ENCODE measurements around the gene ERCC4. TPM values are rescaled to one million over a fixed set of nuclear protein-coding genes. Genes with fewer than 3 reads are reported as not detected.

Gene ERCC4
- total RNA-seq, 1 experiment from 2014 or later, result 10.3 TPM

DNA sequence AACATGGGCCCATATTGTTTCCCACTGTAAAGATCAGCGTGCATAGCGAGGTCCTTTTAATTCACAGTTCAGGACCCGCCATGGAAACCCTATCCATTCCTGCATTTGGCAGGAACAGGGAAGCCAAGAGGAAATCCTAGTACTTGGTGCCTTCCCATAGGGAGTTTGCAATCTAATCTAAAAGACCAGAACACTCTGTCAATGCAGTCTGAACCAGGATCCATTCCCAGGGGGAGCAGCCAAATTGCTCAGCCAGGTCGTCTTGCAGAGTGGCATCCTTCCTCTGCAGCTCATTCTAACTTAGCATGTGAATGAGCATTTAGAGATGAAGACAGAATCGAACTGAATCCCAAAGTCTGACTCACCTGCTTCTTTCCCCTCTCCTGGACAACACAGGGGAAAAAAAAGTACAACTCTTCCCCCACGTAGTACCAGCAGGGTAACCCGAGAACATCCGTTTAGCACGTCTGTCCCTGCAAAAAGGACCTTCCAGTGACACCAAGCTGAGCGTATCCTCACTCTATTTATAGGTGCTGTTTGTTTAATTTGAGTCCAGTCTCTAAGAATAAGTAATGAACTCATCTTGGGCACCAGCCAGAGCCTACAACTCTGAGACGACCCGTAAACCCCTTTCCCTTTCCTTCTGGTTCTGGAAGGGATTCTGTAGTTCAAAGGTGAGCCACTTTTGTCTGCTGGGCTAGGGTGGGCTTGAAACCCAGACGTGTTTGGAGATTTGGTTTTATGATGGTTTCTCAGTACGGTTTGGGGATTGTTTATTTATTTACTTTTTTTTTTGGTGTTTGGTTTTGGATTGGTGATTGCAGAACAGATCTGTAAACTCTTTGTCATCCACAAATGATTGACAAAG lies 74.5 kb downstream of the ERCC4 start:
- Mint-ChIP-seq H3K36me3 (ENCODE audit: insufficient read depth, unreplicated experiment) (no peaks in the 10 kb centered on the region), H3K27ac (ENCODE audit: low read depth, unreplicated experiment) (no peak overlapping the region), H3K27me3 (ENCODE audit: insufficient read depth, unreplicated experiment) (no peaks in the 10 kb centered on the region), H3K4me1 (ENCODE audit: insufficient read depth, unreplicated experiment) (peaks cover 12% of the 10 kb centered on the region), H3K9me3 (ENCODE audit: unreplicated experiment) (peaks cover 7% of the 10 kb centered on the region), H3K4me3 (ENCODE audit: unreplicated experiment) (no peak overlapping the region)
- BruUV-seq (replicated peaks), result no TSS peak
- ChIA-PET CTCF (no interaction called here), POLR2A (no interaction called here)
- intact Hi-C loops (cut with micrococcal nuclease), result no loop called here
- no peak for DNase-seq (ENCODE audit: unreplicated experiment)
- TF ChIP-seq, protein P1, sequence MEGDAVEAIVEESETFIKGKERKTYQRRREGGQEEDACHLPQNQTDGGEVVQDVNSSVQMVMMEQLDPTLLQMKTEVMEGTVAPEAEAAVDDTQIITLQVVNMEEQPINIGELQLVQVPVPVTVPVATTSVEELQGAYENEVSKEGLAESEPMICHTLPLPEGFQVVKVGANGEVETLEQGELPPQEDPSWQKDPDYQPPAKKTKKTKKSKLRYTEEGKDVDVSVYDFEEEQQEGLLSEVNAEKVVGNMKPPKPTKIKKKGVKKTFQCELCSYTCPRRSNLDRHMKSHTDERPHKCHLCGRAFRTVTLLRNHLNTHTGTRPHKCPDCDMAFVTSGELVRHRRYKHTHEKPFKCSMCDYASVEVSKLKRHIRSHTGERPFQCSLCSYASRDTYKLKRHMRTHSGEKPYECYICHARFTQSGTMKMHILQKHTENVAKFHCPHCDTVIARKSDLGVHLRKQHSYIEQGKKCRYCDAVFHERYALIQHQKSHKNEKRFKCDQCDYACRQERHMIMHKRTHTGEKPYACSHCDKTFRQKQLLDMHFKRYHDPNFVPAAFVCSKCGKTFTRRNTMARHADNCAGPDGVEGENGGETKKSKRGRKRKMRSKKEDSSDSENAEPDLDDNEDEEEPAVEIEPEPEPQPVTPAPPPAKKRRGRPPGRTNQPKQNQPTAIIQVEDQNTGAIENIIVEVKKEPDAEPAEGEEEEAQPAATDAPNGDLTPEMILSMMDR (IDR thresholded peaks at IDR 0.05; ENCODE audit: unreplicated experiment), result no peak

DNA sequence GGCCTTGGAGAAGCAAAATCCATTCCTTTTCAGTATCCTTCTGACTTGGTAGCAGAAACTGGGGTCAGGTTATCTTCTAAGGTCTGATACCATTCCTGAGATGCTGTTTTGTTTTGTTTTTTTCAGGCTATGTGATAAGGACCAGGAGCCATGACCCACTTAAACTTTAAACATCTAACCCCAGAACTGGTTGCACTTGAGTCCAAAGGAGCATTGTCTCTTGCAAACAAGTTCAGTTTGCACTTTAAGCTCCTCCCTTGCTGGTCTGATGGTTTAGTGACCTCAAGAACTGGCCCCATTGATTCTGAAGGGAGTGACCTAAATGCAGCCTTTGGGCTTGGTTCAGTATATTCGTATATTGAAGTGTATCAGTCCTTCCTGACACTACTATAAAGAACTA lies 75.2 kb downstream of the ERCC4 start:
- TF ChIP-seq, protein P1 (IDR thresholded peaks at IDR 0.05; ENCODE audit: unreplicated experiment), result no peak
- H3K4me3 Mint-ChIP-seq (ENCODE audit: unreplicated experiment), result no peak overlapping the region
- CTCF ChIA-PET, result no interaction called here
- intact Hi-C loops (cut with micrococcal nuclease), result no loop called here
- no peak for DNase-seq (ENCODE audit: unreplicated experiment)
- H3K9me3 Mint-ChIP-seq (ENCODE audit: unreplicated experiment), result peaks cover 7% of the 10 kb centered on the region
- POLR2A ChIA-PET, result no interaction called here
- no peak overlapping the region for H3K27ac Mint-ChIP-seq (ENCODE audit: low read depth, unreplicated experiment)
- no peaks in the 10 kb centered on the region for H3K36me3 Mint-ChIP-seq (ENCODE audit: insufficient read depth, unreplicated experiment)
- BruUV-seq (replicated peaks), result no TSS peak
- H3K4me1 Mint-ChIP-seq (ENCODE audit: insufficient read depth, unreplicated experiment), result peaks cover 12% of the 10 kb centered on the region
- no peaks in the 10 kb centered on the region for H3K27me3 Mint-ChIP-seq (ENCODE audit: insufficient read depth, unreplicated experiment)

DNA sequence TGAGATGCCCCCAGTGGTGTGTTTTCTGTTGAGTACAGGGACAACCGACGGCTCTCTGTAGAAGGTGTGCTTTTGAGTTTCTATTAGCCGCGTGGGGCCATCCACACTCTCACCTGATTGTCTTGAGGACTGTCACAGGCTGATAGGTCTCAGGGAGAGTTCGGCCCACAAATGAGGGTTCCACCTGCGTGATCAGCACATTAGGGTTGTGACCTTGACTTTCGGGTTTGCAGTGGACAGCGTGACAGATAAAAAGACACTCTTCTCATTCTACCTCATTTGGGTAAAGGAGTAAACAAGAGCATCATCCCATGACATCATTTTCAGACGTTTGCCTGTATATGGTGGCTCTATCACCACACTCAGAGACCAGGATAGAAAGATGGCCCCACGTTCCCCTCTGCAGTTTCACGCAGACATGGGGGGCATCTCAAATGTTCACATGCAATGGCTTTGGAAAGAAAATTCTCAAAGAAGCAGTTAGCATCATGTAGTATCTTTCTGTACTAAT lies 76.9 kb downstream of the ERCC4 start:
- DNase-seq (ENCODE audit: unreplicated experiment), result no peak
- no TSS peak for BruUV-seq (replicated peaks)
- Mint-ChIP-seq H3K4me1 (ENCODE audit: insufficient read depth, unreplicated experiment) (peaks cover 12% of the 10 kb centered on the region), H3K9me3 (ENCODE audit: unreplicated experiment) (peaks cover 7% of the 10 kb centered on the region), H3K27ac (ENCODE audit: low read depth, unreplicated experiment) (no peak overlapping the region), H3K4me3 (ENCODE audit: unreplicated experiment) (no peak overlapping the region), H3K36me3 (ENCODE audit: insufficient read depth, unreplicated experiment) (no peaks in the 10 kb centered on the region), H3K27me3 (ENCODE audit: insufficient read depth, unreplicated experiment) (no peaks in the 10 kb centered on the region)
- TF ChIP-seq, protein P1 (IDR thresholded peaks at IDR 0.05; ENCODE audit: unreplicated experiment), result no peak
- ChIA-PET CTCF (no interaction called here), POLR2A (interaction anchor here (0.6 to 1.2 kb wide), 3 partner anchors 13 to 39 kb away, joined by 3 to 4 read pairs (median 3); no protein-coding TSS in a partner anchor)
- intact Hi-C loops (cut with micrococcal nuclease), result no loop called here

DNA sequence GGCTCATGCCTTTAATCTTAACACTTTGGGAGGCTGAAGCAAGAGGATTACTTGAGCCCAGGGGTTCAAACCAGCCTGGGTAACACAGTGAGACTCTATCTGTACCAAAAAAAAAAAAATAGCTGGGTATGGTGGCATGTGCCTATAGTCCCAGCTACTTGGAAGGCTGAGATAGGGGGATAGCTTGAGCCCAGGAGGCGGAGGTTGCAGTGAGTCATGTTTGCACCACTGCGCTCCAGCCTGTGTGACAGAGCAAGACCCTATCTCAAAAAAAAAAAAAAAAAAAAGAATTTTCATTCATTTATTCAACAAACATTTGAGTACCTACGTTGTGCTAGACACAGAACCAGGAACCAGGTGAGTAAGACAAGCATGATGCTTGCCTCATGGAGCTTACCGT lies 77.6 kb downstream of the ERCC4 start:
- ChIA-PET CTCF (interaction anchor here (0.6 kb wide), 1 partner anchor 19 kb away, joined by 3 read pairs; no protein-coding TSS in a partner anchor), POLR2A (interaction anchor here (0.6 to 1.2 kb wide), 3 partner anchors 12 to 42 kb away, joined by 3 to 4 read pairs (median 4); no protein-coding TSS in a partner anchor)
- TF ChIP-seq, protein P1 (IDR thresholded peaks at IDR 0.05; ENCODE audit: unreplicated experiment), result no peak
- Mint-ChIP-seq H3K4me1 (ENCODE audit: insufficient read depth, unreplicated experiment) (peaks cover 13% of the 10 kb centered on the region), H3K36me3 (ENCODE audit: insufficient read depth, unreplicated experiment) (no peaks in the 10 kb centered on the region), H3K4me3 (ENCODE audit: unreplicated experiment) (no peak overlapping the region), H3K27ac (ENCODE audit: low read depth, unreplicated experiment) (no peak overlapping the region), H3K27me3 (ENCODE audit: insufficient read depth, unreplicated experiment) (no peaks in the 10 kb centered on the region), H3K9me3 (ENCODE audit: unreplicated experiment) (peaks cover 7% of the 10 kb centered on the region)
- BruUV-seq (replicated peaks), result no TSS peak
- DNase-seq (ENCODE audit: unreplicated experiment), result no peak
- intact Hi-C loops (cut with micrococcal nuclease), result no loop called here

All from MCF 10A (cell line).